ENCODE measurements around the gene AFF3.

- no peak for TF ChIP-seq USF1 (IDR thresholded peaks at IDR 0.05; ENCODE audit: borderline replicate concordance, extremely low read length, insufficient read depth, low read depth, low read length)
- no peak for TF ChIP-seq HDAC6 (IDR thresholded peaks at IDR 0.05; ENCODE audit: unreplicated experiment)
- TF ChIP-seq, protein P1, sequence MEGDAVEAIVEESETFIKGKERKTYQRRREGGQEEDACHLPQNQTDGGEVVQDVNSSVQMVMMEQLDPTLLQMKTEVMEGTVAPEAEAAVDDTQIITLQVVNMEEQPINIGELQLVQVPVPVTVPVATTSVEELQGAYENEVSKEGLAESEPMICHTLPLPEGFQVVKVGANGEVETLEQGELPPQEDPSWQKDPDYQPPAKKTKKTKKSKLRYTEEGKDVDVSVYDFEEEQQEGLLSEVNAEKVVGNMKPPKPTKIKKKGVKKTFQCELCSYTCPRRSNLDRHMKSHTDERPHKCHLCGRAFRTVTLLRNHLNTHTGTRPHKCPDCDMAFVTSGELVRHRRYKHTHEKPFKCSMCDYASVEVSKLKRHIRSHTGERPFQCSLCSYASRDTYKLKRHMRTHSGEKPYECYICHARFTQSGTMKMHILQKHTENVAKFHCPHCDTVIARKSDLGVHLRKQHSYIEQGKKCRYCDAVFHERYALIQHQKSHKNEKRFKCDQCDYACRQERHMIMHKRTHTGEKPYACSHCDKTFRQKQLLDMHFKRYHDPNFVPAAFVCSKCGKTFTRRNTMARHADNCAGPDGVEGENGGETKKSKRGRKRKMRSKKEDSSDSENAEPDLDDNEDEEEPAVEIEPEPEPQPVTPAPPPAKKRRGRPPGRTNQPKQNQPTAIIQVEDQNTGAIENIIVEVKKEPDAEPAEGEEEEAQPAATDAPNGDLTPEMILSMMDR (IDR thresholded peaks at IDR 0.05 in 2 of 3, conservative IDR thresholded peaks at IDR 0.05 in 1 of 3; ENCODE audit: control insufficient read depth in 2 of 3, extremely low read depth in 1 of 3, insufficient read depth in 1 of 3, low read depth in 3 of 3, low read length in 3 of 3) = no peak
- TF ChIP-seq YY1 (IDR thresholded peaks at IDR 0.05; ENCODE audit: low read depth, low read length) = no peak
- no peak for TF ChIP-seq POLR2AphosphoS2 (IDR thresholded peaks at IDR 0.05; ENCODE audit: low read depth, low read length)
- no peak for TF ChIP-seq SRF (IDR thresholded peaks at IDR 0.05; ENCODE audit: low read depth in 2 of 2, low read length in 2 of 2)
- no peak for TF ChIP-seq POLR2A (IDR thresholded peaks at IDR 0.05; ENCODE audit: low read depth, low read length)
- TF ChIP-seq TCF12 (IDR thresholded peaks at IDR 0.05; ENCODE audit: low read depth, low read length) = no peak
- TF ChIP-seq BRCA1 (IDR thresholded peaks at IDR 0.05; ENCODE audit: low read depth, low read length) = no peak
- no peak for TF ChIP-seq SP1 (IDR thresholded peaks at IDR 0.05; ENCODE audit: low read depth, low read length)
- no peak for TF ChIP-seq ESRRA (IDR thresholded peaks at IDR 0.05; ENCODE audit: low read length)
- TF ChIP-seq RELA (IDR thresholded peaks at IDR 0.05; ENCODE audit: borderline replicate concordance, partially characterized antibody) = no peak
- TF ChIP-seq RBBP5 (conservative IDR thresholded peaks at IDR 0.05) = no peak
Measured at GRCh38 chr2:99709229-99709628, 433.2 kb downstream of the AFF3 start.

Measured in GM12878 (cell line).